Keratinocyte (primary cell): ENCODE measurements around the gene SCN10A. TPM values are rescaled to one million over a fixed set of nuclear protein-coding genes. Genes with fewer than 3 reads are reported as not detected.

Source experiments
- DNase-seq: peaks from one replicate; pipeline ENCODE4 v3.0.0-alpha.2; 2011; ENCODE audit warnings: low read depth, missing footprints, low spot score
- FAIRE-seq: peaks from 2 replicates; lab custom pipeline; 2011; peaks lifted over from hg19 to GRCh38; lab: Jason Lieb, UNC
- H2AFZ ChIP-seq: 2 replicates; pipeline ENCODE4 v1.6.0; 2012; ENCODE audit warnings: low read length, control low read depth, inconsistent platforms; ENCODE audit not compliant: control insufficient read depth
- H3K27ac ChIP-seq: 2 replicates; pipeline ENCODE4 v1.5.1; 2011; ENCODE audit warnings: low read length; ENCODE audit not compliant: control insufficient read depth, insufficient read depth
- H3K27me3 ChIP-seq: 3 replicates; pipeline ENCODE4 v1.6.0; 2011; ENCODE audit warnings: low read length; ENCODE audit not compliant: control insufficient read depth, insufficient read depth; ENCODE audit errors: extremely low read depth
- H3K36me3 ChIP-seq, 2 experiments: 2 replicates in 1 of 2; 3 replicates in 1 of 2; pipeline ENCODE4 v1.5.1; 2011; ENCODE audit warnings: low read length in 2 of 2, mild to moderate bottlenecking in 1 of 2; ENCODE audit not compliant: control insufficient read depth in 2 of 2, insufficient read depth in 2 of 2; ENCODE audit errors: extremely low read depth in 1 of 2
- H3K4me1 ChIP-seq: 3 replicates; pipeline ENCODE4 v1.5.1; 2011; ENCODE audit warnings: low read length; ENCODE audit not compliant: control insufficient read depth, insufficient read depth; ENCODE audit errors: extremely low read depth
- H3K4me2 ChIP-seq: 3 replicates; pipeline ENCODE4 v1.6.0; 2011; ENCODE audit warnings: low read depth, low read length; ENCODE audit not compliant: control insufficient read depth, insufficient read depth; ENCODE audit errors: extremely low read depth
- H3K4me3 ChIP-seq, 3 experiments: fragments of 200-600 bp in 1 of 3; sonication (generic) in 1 of 3; 2 replicates in 2 of 3; 3 replicates in 1 of 3; pipeline ENCODE4 v1.5.1; 2011 to 2016; ENCODE audit warnings: low read length in 3 of 3, mild to moderate bottlenecking in 3 of 3, control low read depth in 2 of 3, inconsistent platforms in 1 of 3, low read depth in 1 of 3, mixed read lengths in 1 of 3, mixed run types in 1 of 3, moderate library complexity in 1 of 3; ENCODE audit not compliant: control insufficient read depth in 2 of 3, insufficient read depth in 2 of 3; ENCODE audit errors: extremely low read depth in 1 of 3
- H3K79me2 ChIP-seq: 2 replicates; pipeline ENCODE4 v1.6.0; 2012; ENCODE audit warnings: low read length; ENCODE audit not compliant: control insufficient read depth, insufficient read depth
- H3K9ac ChIP-seq: 3 replicates; pipeline ENCODE4 v1.6.0; 2011; ENCODE audit warnings: low read length; ENCODE audit not compliant: control insufficient read depth, insufficient read depth; ENCODE audit errors: extremely low read depth
- H3K9me1 ChIP-seq: 3 replicates; pipeline ENCODE4 v1.6.0; 2011; ENCODE audit warnings: low read length; ENCODE audit not compliant: control insufficient read depth, insufficient read depth; ENCODE audit errors: extremely low read depth
- H3K9me3 ChIP-seq: 2 replicates; pipeline ENCODE4 v1.5.1; 2012; ENCODE audit warnings: low read depth, low read length; ENCODE audit not compliant: control insufficient read depth
- H4K20me1 ChIP-seq: 3 replicates; pipeline ENCODE4 v1.6.0; 2011; ENCODE audit warnings: low read length; ENCODE audit not compliant: control insufficient read depth, insufficient read depth; ENCODE audit errors: extremely low read depth
- EZH2 ChIP-seq: IDR thresholded peaks from one replicate; pipeline ENCODE4 v1.6.1; 2012; ENCODE audit warnings: inconsistent platforms, mild to moderate bottlenecking, low read length, moderate library complexity
- dilution Hi-C: fragments of 300-500 bp; cut with MboI; formaldehyde crosslinking; loops from one replicate; pipeline ENCODE4 v1.7.0; 2020; ENCODE audit warnings: low sequenced_read_pairs; ENCODE audit not compliant: extremely low pct_ligation_motif_present
- polyA plus RNA-seq, 5 experiments: library from polyadenylated mRNA; depleted of rRNA in 3 of 5; stranded (reverse) in 3 of 5; stranded (forward) in 1 of 5; unstranded in 1 of 5; fragments of >200 nt; gene quantifications; 1 replicate in 1 of 5; 2 replicates in 3 of 5; 3 replicates in 1 of 5; pipeline versions ENCODE4 v1.2.1 to v1.2.3, GENCODE V29; 2011 to 2012; ENCODE audit warnings: missing spikeins in 2 of 5, low read depth in 1 of 5, low replicate concordance in 1 of 5
- TF ChIP-seq, protein P1 (sequence below), 3 experiments: IDR thresholded peaks in 1 of 3; conservative IDR thresholded peaks in 1 of 3; optimal IDR thresholded peaks in 1 of 3; 2 replicates in 2 of 3; 3 replicates in 1 of 3; pipeline versions ENCODE3 to v1.5.1; 2011; ENCODE audit warnings: low read length in 3 of 3, mild to moderate bottlenecking in 3 of 3, moderate library complexity in 2 of 3, control low read depth in 1 of 3, inconsistent platforms in 1 of 3; ENCODE audit not compliant: insufficient read depth in 2 of 3; ENCODE audit errors: extremely low read depth in 1 of 3

SCN10A gene
- polyA plus RNA-seq, 1 donor (not counting 4 experiments of a cell fraction or from before 2014, with no cell fraction given), result not detected

DNA sequence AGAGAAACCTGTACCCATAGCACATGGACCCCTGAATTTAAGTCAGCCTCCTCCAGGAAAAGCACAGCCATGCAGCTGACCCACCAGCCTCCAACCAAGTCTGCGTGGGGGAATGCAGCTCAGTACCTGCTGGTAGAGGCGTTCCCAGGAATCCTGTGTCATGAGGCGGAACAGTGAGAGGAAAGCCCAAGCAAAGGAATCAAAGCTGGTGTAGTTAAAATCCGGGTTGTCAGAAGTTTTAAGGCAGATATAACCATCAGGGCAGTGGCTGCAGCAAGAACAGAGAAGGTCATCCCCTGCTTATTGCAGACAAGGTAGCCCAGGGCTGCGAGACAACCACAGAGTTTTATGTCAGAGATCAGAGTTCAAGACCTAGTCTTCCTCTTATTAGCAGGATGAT lies 59.1 kb downstream of the SCN10A start:
- Histone ChIP-seq H3K4me2 (no peak overlapping the region), H3K79me2 (no peaks in the 10 kb centered on the region), H3K9me1 (no peaks in the 10 kb centered on the region), H3K9ac (no peak overlapping the region), H3K27ac (no peak overlapping the region), H3K9me3 (no peaks in the 10 kb centered on the region), H3K36me3 (no peaks in the 10 kb centered on the region), H2AFZ (no peak overlapping the region), H4K20me1 (no peaks in the 10 kb centered on the region), H3K27me3 (no peaks in the 10 kb centered on the region), H3K4me1 (no peaks in the 10 kb centered on the region), H3K4me3 (no peak overlapping the region)
- TF ChIP-seq, protein P1, sequence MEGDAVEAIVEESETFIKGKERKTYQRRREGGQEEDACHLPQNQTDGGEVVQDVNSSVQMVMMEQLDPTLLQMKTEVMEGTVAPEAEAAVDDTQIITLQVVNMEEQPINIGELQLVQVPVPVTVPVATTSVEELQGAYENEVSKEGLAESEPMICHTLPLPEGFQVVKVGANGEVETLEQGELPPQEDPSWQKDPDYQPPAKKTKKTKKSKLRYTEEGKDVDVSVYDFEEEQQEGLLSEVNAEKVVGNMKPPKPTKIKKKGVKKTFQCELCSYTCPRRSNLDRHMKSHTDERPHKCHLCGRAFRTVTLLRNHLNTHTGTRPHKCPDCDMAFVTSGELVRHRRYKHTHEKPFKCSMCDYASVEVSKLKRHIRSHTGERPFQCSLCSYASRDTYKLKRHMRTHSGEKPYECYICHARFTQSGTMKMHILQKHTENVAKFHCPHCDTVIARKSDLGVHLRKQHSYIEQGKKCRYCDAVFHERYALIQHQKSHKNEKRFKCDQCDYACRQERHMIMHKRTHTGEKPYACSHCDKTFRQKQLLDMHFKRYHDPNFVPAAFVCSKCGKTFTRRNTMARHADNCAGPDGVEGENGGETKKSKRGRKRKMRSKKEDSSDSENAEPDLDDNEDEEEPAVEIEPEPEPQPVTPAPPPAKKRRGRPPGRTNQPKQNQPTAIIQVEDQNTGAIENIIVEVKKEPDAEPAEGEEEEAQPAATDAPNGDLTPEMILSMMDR (optimal IDR thresholded peaks at IDR 0.05 in 1 of 3, IDR thresholded peaks at IDR 0.05 in 1 of 3, conservative IDR thresholded peaks at IDR 0.05 in 1 of 3; ENCODE audit: extremely low read depth in 1 of 3, insufficient read depth in 2 of 3, low read length in 3 of 3), result no peak
- TF ChIP-seq EZH2, result no peak
- dilution Hi-C loops, result no loop called here
- no peak for DNase-seq
- no peak for FAIRE-seq

DNA sequence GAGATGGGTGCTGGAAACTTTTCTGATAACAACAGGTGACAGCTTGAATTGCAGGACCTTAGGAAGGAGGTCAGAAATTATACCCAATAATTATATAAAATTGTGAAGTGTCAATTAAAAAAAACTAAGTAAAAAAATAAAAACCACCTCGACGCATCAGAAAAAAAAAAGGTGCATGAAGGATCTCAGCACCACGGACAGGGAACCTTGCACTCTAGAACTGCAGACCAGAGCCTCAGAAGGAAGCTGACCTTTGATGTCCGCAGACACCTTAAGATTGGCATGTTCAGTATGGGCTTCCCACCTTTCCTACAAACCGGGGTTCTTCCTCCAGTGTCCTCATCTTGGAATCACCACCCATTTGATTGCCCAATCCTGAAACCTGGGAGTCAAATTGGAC lies 60.9 kb downstream of the SCN10A start:
- no peaks in the 10 kb centered on the region for H3K9me3 ChIP-seq
- H2AFZ ChIP-seq, result no peak overlapping the region
- H3K79me2 ChIP-seq, result no peaks in the 10 kb centered on the region
- no peaks in the 10 kb centered on the region for H3K4me1 ChIP-seq
- no peak overlapping the region for H3K4me3 ChIP-seq
- TF ChIP-seq, protein P1 (optimal IDR thresholded peaks at IDR 0.05 in 1 of 3, IDR thresholded peaks at IDR 0.05 in 1 of 3, conservative IDR thresholded peaks at IDR 0.05 in 1 of 3; ENCODE audit: extremely low read depth in 1 of 3, insufficient read depth in 2 of 3, low read length in 3 of 3), result no peak
- no peak for TF ChIP-seq EZH2
- dilution Hi-C loops, result no loop called here
- FAIRE-seq, result no peak
- no peaks in the 10 kb centered on the region for H3K9me1 ChIP-seq
- H3K27me3 ChIP-seq, result no peaks in the 10 kb centered on the region
- H3K27ac ChIP-seq, result no peak overlapping the region
- H3K4me2 ChIP-seq, result no peak overlapping the region
- no peaks in the 10 kb centered on the region for H3K36me3 ChIP-seq
- DNase-seq, result no peak
- H4K20me1 ChIP-seq, result no peaks in the 10 kb centered on the region
- H3K9ac ChIP-seq, result no peak overlapping the region
